GM10266 (cell line): Measurements from ENCODE around the gene KIF21A.

ENCODE experiments used
- DNase-seq: peaks from one replicate; pipeline ENCODE4 v3.0.0; 2012; ENCODE audit errors: extremely low spot score
- CTCF ChIP-seq: IDR thresholded peaks from 2 replicates; pipeline ENCODE4 v1.5.1; 2012; ENCODE audit warnings: mild to moderate bottlenecking, low read depth; ENCODE audit not compliant: control insufficient read depth, insufficient read depth; ENCODE audit errors: missing control alignments

KIF21A gene

GRCh38 chr12:39331539-39332261 lies 111.2 kb downstream of the KIF21A start:
- no peak for TF ChIP-seq CTCF
- DNase-seq: no peak

GRCh38 chr12:39329876-39330275 lies 113.0 kb downstream of the KIF21A start:
- no peak for TF ChIP-seq CTCF
- DNase-seq: no peak

- no peak for DNase-seq
- no peak for TF ChIP-seq CTCF
Measured at GRCh38 chr12:39329018-39329417, 113.9 kb downstream of the KIF21A start.

GRCh38 chr12:39327965-39328364 lies 115.0 kb downstream of the KIF21A start:
- no peak for TF ChIP-seq CTCF
- no peak for DNase-seq

GRCh38 chr12:39327510-39327909 lies 115.4 kb downstream of the KIF21A start:
- DNase-seq: no peak
- no peak for TF ChIP-seq CTCF

GRCh38 chr12:39319180-39319579 lies 123.7 kb downstream of the KIF21A start:
- DNase-seq: no peak
- no peak for TF ChIP-seq CTCF

GRCh38 chr12:39314547-39314946 lies 128.4 kb downstream of the KIF21A start:
- no peak for DNase-seq
- TF ChIP-seq CTCF: no peak
